NCI-H2171 (cell line): ENCODE measurements around the gene TRPM1.

Experiments used
- DNase-seq: peaks from one replicate; lab custom pipeline; 2025; lab: John Stamatoyannopoulos, UW

TRPM1 gene

GRCh38 chr15:31016446-31016915 is 85.0 kb downstream of the TRPM1 start:
- no peak for DNase-seq

- no peak for DNase-seq
Measured at GRCh38 chr15:31014608-31014925, 87.0 kb downstream of the TRPM1 start.

GRCh38 chr15:31013863-31014607 is 87.5 kb downstream of the TRPM1 start:
- DNase-seq = no peak

GRCh38 chr15:31012455-31012854 is 89.1 kb downstream of the TRPM1 start:
- no peak for DNase-seq

GRCh38 chr15:31010036-31010435 is 91.5 kb downstream of the TRPM1 start:
- DNase-seq = no peak

- DNase-seq = no peak
Measured at GRCh38 chr15:31005660-31006059, 95.9 kb downstream of the TRPM1 start.

- no peak for DNase-seq
Measured at GRCh38 chr15:31004220-31004733, 97.2 kb downstream of the TRPM1 start.

- no peak for DNase-seq
Measured at GRCh38 chr15:31001702-31002101, 99.8 kb downstream of the TRPM1 start.

GRCh38 chr15:30999729-31000128 is 101.8 kb downstream of the TRPM1 start:
- no peak for DNase-seq

GRCh38 chr15:30997270-30997669 is 104.3 kb downstream of the TRPM1 start:
- DNase-seq = no peak

GRCh38 chr15:30992249-30992864 is 109.2 kb downstream of the TRPM1 start:
- DNase-seq = no peak

- DNase-seq = peak; percentile 67
Measured at GRCh38 chr15:30991255-30992235, 110.0 kb downstream of the TRPM1 start, which contains the start of gene MTMR10. MTMR10 (minus strand) TSS chr15:30991628; CDS start chr15:30991506, 122 bp downstream.

- DNase-seq = no peak
Measured at GRCh38 chr15:30990446-30991254, 110.9 kb downstream of the TRPM1 start.

GRCh38 chr15:30990036-30990435 is 111.5 kb downstream of the TRPM1 start:
- DNase-seq = no peak

GRCh38 chr15:30985081-30985531 is 116.4 kb downstream of the TRPM1 start:
- DNase-seq = no peak

GRCh38 chr15:30984542-30984941 is 117.0 kb downstream of the TRPM1 start:
- DNase-seq = no peak

GRCh38 chr15:30984118-30984517 is 117.4 kb downstream of the TRPM1 start:
- no peak for DNase-seq

GRCh38 chr15:30979457-30979856 is 122.1 kb downstream of the TRPM1 start:
- no peak for DNase-seq

- no peak for DNase-seq
Measured at GRCh38 chr15:30978328-30978727, 123.2 kb downstream of the TRPM1 start.

- DNase-seq = no peak
Measured at GRCh38 chr15:30974112-30974511, 127.4 kb downstream of the TRPM1 start.

GRCh38 chr15:30973379-30973778 is 128.1 kb downstream of the TRPM1 start:
- DNase-seq = no peak
